Activated CD8-positive, alpha-beta memory T cell treated with anti-CD3 and anti-CD28 coated beads, Interleukin-2, amount 10 ng/mL, durations not matched to agents 7 days and 5 days (primary cell): ENCODE results near the gene KIAA1958. TPM values are rescaled to one million over a fixed set of nuclear protein-coding genes. Genes with fewer than 3 reads are reported as not detected.

ENCODE experiments used
- ATAC-seq: fragments of 150-1000 bp; cut with Tn5 transposase; one replicate; pipeline ENCODE4 v1.10.0; 2021; ENCODE audit warnings: moderate library complexity
- CTCF ChIA-PET: fragments of 350-600 bp; sonication (Branson Sonifier 250); formaldehyde crosslinking; loops from one replicate; lab custom pipeline; 2021; ENCODE audit warnings: antibody characterized with exemption; lab: Charles Lee
- DNase-seq: peaks from one replicate; pipeline ENCODE4 v3.0.0-alpha.2; 2020
- H3K27ac Mint-ChIP-seq: one replicate; pipeline ENCODE4 v1.8.0; 2021; ENCODE audit warnings: mild to moderate bottlenecking, mixed read lengths
- H3K27me3 Mint-ChIP-seq: one replicate; pipeline ENCODE4 v1.8.0; 2021; ENCODE audit warnings: mixed read lengths
- H3K36me3 Mint-ChIP-seq: one replicate; pipeline ENCODE4 v1.8.0; 2021; ENCODE audit warnings: mild to moderate bottlenecking, mixed read lengths
- H3K4me1 Mint-ChIP-seq: one replicate; pipeline ENCODE4 v1.8.0; 2021; ENCODE audit warnings: mixed read lengths
- H3K4me3 Mint-ChIP-seq: one replicate; pipeline ENCODE4 v1.8.0; 2021; ENCODE audit warnings: mild to moderate bottlenecking, moderate library complexity, mixed read lengths
- H3K9me3 Mint-ChIP-seq: one replicate; pipeline ENCODE4 v1.8.0; 2022; ENCODE audit warnings: low read depth, mixed read lengths
- total RNA-seq, 2 experiments: library from RNA; stranded (reverse); gene quantifications; one replicate each; pipeline ENCODE4 v1.2.3, GENCODE V29; 2021

Gene KIAA1958
- total RNA-seq, 2 experiments from 2014 or later = 7.1 to 11.6 TPM

DNA sequence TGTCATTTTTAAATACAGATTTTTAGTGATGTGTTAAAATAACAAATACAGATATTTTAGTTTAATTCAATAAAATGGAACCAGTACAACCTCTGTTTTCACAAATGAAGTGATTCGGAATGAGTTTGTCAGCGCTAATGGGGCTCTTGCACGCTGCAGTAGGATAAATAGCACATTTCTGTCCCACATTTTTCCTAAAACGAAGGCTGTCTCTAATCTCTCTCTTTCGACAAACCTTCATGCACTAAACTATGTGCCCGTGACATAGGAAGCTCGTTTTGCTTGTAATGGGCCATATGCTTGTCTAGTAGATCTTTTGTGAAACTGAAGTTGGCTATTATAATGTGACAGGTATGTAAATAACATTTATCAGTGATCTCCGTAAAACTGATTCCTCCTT lies 130.7 kb downstream of the KIAA1958 start:
- CTCF ChIA-PET = no interaction called here

DNA sequence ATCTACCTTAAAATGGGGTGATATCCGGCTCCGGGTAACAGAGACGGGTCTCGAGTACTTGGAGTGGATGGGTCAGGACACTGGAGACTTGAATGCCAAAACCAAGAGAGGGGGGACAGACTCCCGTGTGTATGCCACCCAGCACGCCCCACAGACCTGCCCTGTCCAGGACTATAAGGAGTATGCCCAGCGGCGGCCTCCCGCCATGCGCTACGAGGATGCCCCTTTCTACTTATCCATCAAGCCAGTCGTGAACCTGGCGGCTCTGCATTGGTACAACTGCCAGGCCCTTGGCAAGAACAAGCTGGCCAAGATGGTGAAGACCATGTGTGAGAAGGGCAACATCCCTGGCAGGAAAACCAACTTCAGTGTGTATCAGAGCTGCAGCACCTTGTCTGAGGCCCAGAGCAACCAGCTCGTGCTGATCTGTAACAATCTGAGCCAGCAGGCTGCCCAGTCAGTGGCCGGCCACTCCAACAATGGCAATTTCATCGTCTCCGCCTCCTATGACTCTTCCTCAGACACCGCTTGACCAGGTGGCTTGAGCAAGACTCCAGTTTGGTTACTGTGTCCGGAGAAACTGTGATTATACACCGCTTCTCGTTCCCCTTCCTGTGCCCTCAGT lies 131.9 kb downstream of the KIAA1958 start:
- ATAC-seq = no peak
- CTCF ChIA-PET = no interaction called here
- no peaks in the 10 kb centered on the region for H3K27me3 Mint-ChIP-seq
- H3K4me1 Mint-ChIP-seq = peaks cover 6% of the 10 kb centered on the region
- H3K9me3 Mint-ChIP-seq = no peaks in the 10 kb centered on the region
- DNase-seq = no peak
- no peak overlapping the region for H3K27ac Mint-ChIP-seq
- peaks cover 2% of the 10 kb centered on the region for H3K36me3 Mint-ChIP-seq
- H3K4me3 Mint-ChIP-seq = no peak overlapping the region

More for the DNA sequence above, 130.7 kb downstream of the KIAA1958 start:
- Mint-ChIP-seq H3K36me3 (peaks cover 2% of the 10 kb centered on the region), H3K9me3 (no peaks in the 10 kb centered on the region), H3K4me3 (no peak overlapping the region), H3K27ac (no peak overlapping the region), H3K27me3 (no peaks in the 10 kb centered on the region), H3K4me1 (peaks cover 6% of the 10 kb centered on the region)
- DNase-seq (no peak), ATAC-seq (no peak)

DNA sequence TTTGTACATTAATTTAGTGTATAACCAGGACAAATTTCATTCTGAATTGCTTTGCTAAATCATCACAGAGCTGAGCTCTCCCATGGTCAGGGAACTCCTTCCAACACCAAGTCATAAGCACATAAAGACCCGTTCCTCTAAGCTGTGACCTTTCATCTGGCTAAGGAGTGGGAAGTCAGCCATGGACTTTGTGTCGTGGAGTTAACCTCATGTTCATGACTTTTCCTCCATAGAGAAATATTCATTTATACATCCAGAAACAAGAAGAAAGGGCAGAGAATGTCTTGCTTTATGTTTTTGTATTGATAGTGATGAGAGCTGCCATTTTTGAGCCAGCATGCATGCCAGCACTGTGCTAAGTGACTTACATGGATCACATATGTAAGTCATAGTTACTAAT lies 133.8 kb downstream of the KIAA1958 start:
- no peaks in the 10 kb centered on the region for H3K9me3 Mint-ChIP-seq
- H3K4me1 Mint-ChIP-seq = peaks cover 6% of the 10 kb centered on the region
- H3K27me3 Mint-ChIP-seq = no peaks in the 10 kb centered on the region
- H3K36me3 Mint-ChIP-seq = peaks cover 2% of the 10 kb centered on the region
- CTCF ChIA-PET = no interaction called here
- DNase-seq = no peak
- H3K27ac Mint-ChIP-seq = no peak overlapping the region
- no peak for ATAC-seq
- H3K4me3 Mint-ChIP-seq = no peak overlapping the region

DNA sequence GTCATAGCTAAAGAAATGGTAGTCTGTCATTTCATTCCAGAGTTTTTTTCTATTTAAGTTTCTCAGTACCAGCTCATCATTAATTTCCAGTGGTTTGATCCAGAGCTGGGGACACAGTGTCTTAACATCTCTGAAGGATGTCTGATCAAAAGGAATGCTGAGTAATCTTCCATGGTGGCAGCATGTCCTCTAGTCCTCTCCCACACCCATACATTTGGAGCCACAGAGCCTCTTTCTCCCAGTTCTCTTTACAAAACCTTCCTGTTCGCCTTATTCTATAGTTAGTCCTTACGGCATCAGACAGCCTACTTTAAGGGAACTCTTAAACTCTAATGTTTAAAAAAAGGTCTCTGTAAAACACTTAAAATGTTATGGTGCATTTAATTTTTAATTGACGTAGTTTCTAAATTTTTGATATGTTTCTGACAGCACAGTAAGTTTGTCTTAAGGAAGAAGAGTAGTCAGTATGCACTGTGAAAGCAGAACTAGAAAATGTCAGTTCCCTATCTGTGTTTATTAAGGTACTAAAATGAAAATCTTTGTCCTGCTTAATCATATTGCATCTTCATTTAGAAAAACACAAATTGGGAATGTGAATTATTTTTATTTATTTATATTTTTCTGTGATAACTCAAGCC lies 134.5 kb downstream of the KIAA1958 start:
- H3K27ac Mint-ChIP-seq = no peak overlapping the region
- CTCF ChIA-PET = no interaction called here
- no peak overlapping the region for H3K4me3 Mint-ChIP-seq
- DNase-seq (no peak), ATAC-seq (no peak)
- H3K27me3 Mint-ChIP-seq = no peaks in the 10 kb centered on the region
- H3K9me3 Mint-ChIP-seq = no peaks in the 10 kb centered on the region
- peaks cover 2% of the 10 kb centered on the region for H3K36me3 Mint-ChIP-seq
- H3K4me1 Mint-ChIP-seq = no peaks in the 10 kb centered on the region

DNA sequence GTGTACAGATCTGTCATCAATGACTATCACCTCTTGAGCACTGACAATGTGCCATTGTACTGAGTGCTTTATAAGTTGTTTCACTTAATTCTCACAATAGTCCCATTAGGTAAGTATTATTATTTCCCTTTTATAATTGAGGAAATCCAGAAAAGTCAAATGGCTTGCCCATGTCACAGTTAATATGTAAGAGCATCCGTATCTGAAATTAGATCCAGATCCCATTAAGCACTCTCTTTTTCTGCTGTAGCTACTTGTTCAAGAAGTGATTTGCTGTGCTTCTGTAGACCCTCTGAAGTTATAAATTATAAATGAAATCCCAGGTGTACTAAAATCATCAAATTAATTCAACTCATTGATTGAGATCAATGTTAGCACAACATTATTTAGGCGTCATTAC lies 136.6 kb downstream of the KIAA1958 start:
- H3K27ac Mint-ChIP-seq = no peak overlapping the region
- no peaks in the 10 kb centered on the region for H3K27me3 Mint-ChIP-seq
- H3K4me3 Mint-ChIP-seq = no peak overlapping the region
- DNase-seq (no peak), ATAC-seq (no peak)
- no peaks in the 10 kb centered on the region for H3K9me3 Mint-ChIP-seq
- H3K36me3 Mint-ChIP-seq = no peaks in the 10 kb centered on the region
- no peaks in the 10 kb centered on the region for H3K4me1 Mint-ChIP-seq
- CTCF ChIA-PET = no interaction called here

DNA sequence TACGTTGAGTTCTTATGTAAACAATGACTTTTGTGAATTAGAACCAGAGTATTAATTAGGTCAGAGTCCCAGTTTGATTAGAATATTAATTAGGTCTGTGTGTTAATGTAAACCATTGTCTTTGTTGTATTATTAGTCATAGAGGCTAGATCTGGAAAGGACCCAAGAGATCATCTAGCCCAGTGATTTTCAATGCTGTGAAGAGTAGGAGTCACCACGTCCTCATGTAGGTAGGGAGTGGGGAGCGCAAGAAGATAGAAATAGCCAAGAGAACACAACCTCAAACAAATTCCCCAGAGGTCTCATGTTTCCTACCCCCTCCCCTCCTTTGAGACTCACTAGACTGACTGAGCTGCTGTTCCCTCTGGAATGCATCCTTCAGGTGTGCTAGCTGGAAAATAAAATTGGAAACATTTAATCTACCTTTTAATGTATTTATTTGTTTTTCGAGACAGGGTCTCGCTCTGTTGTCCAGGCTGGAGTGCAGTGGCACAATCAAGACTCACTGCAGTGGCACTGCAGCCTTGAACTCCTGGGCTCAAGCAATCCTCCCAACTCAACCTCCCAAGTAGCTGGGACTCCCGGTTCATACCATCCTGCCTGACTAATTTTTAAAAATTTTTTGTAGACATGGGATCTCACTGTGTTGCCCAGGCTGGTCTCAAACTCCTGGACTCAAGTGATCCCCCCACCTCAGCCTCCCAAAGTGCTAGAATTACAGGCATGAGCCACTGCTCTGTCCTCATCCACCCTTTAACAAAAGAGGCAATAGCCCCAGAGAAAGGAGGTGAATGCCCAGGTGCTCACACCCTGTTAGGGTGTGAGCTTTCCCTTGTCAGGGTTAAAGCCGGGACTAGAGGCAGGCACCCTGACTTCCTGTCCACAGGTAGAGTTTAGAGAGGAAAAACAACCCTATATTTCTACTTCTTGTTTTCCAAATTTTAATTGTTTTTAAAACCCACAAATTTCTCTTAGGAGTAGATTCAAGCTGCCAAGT lies 138.4 kb downstream of the KIAA1958 start:
- H3K27ac Mint-ChIP-seq = no peak overlapping the region
- CTCF ChIA-PET = no interaction called here
- H3K4me3 Mint-ChIP-seq = no peak overlapping the region
- no peak for DNase-seq
- ATAC-seq = no peak
- no peaks in the 10 kb centered on the region for H3K36me3 Mint-ChIP-seq
- no peaks in the 10 kb centered on the region for H3K9me3 Mint-ChIP-seq
- H3K27me3 Mint-ChIP-seq = no peaks in the 10 kb centered on the region
- no peaks in the 10 kb centered on the region for H3K4me1 Mint-ChIP-seq

DNA sequence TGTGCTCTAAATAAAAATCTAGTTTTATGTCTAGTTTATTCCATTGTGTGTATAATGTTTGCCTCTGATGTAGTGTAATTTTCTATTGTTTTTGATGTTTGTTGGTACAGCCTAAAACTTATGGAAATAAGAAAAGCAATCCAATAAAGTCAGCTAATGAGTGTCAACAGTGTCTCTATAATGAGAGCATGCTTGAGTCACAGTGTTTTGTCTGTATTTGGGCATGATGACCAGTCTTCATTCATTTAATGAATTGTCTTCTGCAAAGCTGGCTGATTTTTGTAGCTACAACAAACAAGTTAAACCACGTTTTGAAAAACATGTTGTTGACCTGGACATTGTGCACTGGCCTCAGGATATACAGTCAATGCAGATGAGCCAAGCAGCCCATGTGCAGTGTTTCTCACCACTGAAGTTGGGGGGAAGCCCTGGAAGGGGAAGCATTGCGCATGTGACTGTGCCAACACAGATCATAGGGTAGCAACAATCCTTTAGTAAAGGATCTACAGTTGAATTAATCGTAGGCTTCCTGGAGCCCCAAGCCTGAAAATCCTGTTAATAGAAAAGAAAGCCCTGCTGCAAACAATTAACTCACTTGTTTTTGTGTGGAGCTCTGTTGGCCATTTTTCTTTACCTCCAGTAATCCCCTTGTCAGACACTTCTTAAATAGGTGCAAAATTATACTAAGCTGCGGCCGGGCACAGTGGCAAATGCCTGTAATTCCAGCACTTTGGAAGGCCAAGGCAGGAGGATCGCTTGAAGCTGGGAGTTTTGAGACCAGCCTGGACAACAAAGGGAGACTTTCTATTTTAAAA lies 143.3 kb downstream of the KIAA1958 start:
- H3K4me3 Mint-ChIP-seq = no peak overlapping the region
- no peak overlapping the region for H3K27ac Mint-ChIP-seq
- H3K9me3 Mint-ChIP-seq = no peaks in the 10 kb centered on the region
- H3K36me3 Mint-ChIP-seq = no peaks in the 10 kb centered on the region
- no peaks in the 10 kb centered on the region for H3K27me3 Mint-ChIP-seq
- ATAC-seq (no peak), DNase-seq (no peak)
- CTCF ChIA-PET = no interaction called here
- no peaks in the 10 kb centered on the region for H3K4me1 Mint-ChIP-seq

DNA sequence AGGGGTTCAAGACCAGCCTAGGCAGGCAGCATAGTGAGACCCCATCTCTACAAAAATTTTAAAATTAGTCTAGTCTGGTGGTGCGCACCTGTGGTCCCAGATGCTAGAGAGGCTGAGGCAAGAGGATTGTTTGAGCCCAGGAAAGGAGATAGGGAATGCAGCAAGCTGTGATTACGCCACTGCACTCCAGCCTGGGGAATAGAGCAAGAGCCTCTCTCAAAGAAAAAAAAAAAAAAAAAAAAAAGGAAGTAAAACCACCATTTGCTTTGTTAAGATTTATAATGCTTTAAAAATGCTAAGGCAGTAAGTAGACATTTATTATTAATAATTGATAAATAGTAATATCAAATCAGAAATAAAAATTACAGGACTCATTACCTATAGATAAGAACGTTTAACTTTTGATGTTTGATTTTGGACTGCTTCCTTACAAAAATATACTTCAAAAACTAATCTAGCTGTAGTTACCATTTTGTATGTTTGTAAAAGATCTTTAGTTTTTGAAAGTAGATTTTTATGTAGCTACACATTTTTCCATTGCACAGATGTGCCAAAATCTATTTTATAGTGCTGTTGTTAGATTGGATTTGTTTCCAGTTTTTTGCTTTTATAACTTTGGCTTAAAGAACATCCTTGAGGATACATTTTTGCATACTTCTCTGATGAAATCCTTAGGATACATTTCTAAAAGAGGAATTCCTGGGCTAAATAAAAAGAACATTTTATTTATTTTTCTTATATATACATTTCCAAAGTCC lies 144.9 kb downstream of the KIAA1958 start:
- no peak for DNase-seq
- Mint-ChIP-seq H3K9me3 (no peaks in the 10 kb centered on the region), H3K27me3 (peaks cover under 1% of the 10 kb centered on the region), H3K27ac (no peak overlapping the region), H3K36me3 (peaks cover under 1% of the 10 kb centered on the region), H3K4me1 (no peaks in the 10 kb centered on the region), H3K4me3 (no peak overlapping the region)
- ATAC-seq = no peak
- CTCF ChIA-PET = no interaction called here

DNA sequence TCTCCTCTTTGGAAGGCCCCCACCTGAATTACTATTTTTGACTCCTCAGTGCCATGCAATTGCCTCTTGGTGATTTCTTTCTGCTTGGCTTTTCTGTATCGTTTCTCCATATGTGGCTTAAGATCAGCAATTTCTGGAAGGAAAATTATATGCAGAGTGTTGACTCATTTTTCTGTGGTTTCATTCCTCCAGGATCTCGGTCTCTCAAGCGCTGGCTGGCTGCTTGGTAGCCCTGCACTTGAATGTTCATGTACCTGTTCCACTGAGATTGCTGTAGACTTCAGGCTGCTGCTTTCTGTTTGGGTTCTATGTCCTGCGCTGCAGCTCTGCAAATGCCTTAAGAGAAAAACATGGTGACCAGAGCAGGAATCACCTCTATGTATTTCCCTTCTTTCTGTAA lies 153.7 kb downstream of the KIAA1958 start:
- no peaks in the 10 kb centered on the region for H3K4me1 Mint-ChIP-seq
- H3K27me3 Mint-ChIP-seq = peaks cover 2% of the 10 kb centered on the region
- DNase-seq (no peak), ATAC-seq (no peak)
- H3K27ac Mint-ChIP-seq = no peak overlapping the region
- peaks cover 19% of the 10 kb centered on the region for H3K36me3 Mint-ChIP-seq
- no peak overlapping the region for H3K4me3 Mint-ChIP-seq
- CTCF ChIA-PET = no interaction called here
- H3K9me3 Mint-ChIP-seq = peaks cover 6% of the 10 kb centered on the region

DNA sequence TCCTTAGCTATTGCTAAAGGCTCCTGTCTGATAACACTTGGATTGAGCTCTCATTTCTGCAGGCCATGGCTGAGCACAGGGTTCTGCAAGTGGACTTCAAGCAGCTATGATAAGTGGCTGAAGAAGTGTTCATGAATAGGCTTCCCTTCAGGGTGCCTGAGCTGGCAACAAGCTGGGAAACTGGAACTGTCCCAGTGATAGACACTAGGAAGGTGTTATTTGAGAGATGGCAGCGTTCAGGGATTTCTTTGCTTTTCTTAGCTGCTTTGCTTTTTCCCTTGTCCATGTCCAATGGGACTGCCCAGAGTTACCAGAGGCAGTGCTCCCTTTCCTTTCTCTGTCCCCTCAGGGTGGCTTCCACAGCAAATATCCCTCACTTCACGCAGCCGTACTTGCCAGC lies 155.5 kb downstream of the KIAA1958 start:
- Mint-ChIP-seq H3K36me3 (peaks cover 27% of the 10 kb centered on the region), H3K4me3 (no peak overlapping the region), H3K27ac (no peak overlapping the region), H3K9me3 (peaks cover 9% of the 10 kb centered on the region), H3K27me3 (no peaks in the 10 kb centered on the region), H3K4me1 (no peaks in the 10 kb centered on the region)
- CTCF ChIA-PET = no interaction called here
- no peak for DNase-seq
- ATAC-seq = no peak

DNA sequence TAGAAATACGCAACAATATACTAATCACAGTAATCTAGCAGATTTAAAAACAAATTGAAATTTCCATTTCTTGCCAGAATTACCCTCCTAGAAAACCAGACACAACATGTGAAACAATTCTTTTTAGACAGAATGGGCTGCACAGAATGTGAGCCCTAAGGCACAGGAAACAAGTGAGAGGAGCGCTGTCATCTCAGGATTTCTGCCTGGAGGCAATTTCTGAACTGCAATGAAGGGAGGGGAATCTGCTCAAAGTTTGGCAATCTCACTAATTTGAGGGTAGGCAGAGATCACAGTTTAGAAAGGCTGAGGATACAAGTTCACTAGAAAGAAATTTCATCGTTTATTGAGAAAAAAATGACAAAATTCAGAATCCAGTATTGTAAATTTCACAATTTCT lies 161.0 kb downstream of the KIAA1958 start:
- H3K36me3 Mint-ChIP-seq = peaks cover 31% of the 10 kb centered on the region
- ATAC-seq (no peak), DNase-seq (no peak)
- no peaks in the 10 kb centered on the region for H3K4me1 Mint-ChIP-seq
- H3K4me3 Mint-ChIP-seq = no peak overlapping the region
- H3K9me3 Mint-ChIP-seq = peaks cover 4% of the 10 kb centered on the region
- H3K27ac Mint-ChIP-seq = no peak overlapping the region
- CTCF ChIA-PET = no interaction called here
- H3K27me3 Mint-ChIP-seq = no peaks in the 10 kb centered on the region

DNA sequence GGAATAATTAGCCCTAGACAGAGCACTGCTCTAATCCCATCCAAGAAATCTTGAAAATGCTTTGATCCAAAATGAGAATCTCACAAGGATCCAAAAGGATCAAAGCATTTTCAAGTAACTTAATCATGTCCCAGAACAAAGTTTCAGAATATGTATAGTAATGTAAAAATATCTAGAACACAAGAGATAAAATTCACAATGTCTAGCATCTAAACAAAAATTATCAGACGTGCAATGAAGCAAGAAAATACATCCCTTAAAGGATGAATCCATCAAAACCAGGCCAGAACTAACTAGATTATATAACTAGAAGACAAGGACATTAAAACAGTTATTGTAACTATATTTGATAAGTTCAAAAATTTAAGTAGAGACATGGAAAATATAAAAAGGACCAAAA lies 162.0 kb downstream of the KIAA1958 start:
- Mint-ChIP-seq H3K36me3 (peaks cover 29% of the 10 kb centered on the region), H3K9me3 (peaks cover 4% of the 10 kb centered on the region), H3K27ac (no peak overlapping the region), H3K4me1 (no peaks in the 10 kb centered on the region), H3K4me3 (no peak overlapping the region), H3K27me3 (no peaks in the 10 kb centered on the region)
- ATAC-seq (no peak), DNase-seq (no peak)
- CTCF ChIA-PET = no interaction called here
